HCT116 (cell line): ENCODE measurements around the gene GALNT2. TPM values are rescaled to one million over a fixed set of nuclear protein-coding genes. Genes with fewer than 3 reads are reported as not detected.

Experiments used
- ATAC-seq: fragments of 200-7000 bp; cut with Tn5 transposase; 2 replicates; pipeline ENCODE4 v1.9.1; 2020; ENCODE audit warnings: mild to moderate bottlenecking, moderate library complexity
- BruUV-seq: library from RNA; stranded (reverse); fragments of 400-500 nt; replicated peaks from 2 replicates; lab custom pipeline; 2021; lab: Mats Ljungman, UMichigan
- CTCF ChIA-PET: fragments of 300-600 bp; sonication (Branson Sonifier 250); formaldehyde crosslinking; loops from one replicate; lab custom pipeline; 2021; ENCODE audit warnings: antibody characterized with exemption; lab: Charles Lee
- POLR2A ChIA-PET: fragments of 300-600, 350-600 bp; sonication (Branson Sonifier 250); formaldehyde crosslinking; loops from one replicate; lab custom pipeline; 2021; ENCODE audit warnings: antibody characterized with exemption; lab: Charles Lee
- RAD21 ChIA-PET, 2 experiments: fragments of 300-600 bp; sonication (Branson Sonifier 250); formaldehyde crosslinking; loops; one replicate each; lab custom pipeline; 2023; ENCODE audit warnings: low total read pairs in 2 of 2; ENCODE audit not compliant: uncharacterized antibody in 2 of 2, unreplicated experiment in 2 of 2, low non-redundant PET in 1 of 2; lab: Charles Lee
- DNase-seq: peaks from one replicate; pipeline ENCODE4 v3.0.0-alpha.2; 2010; ENCODE audit warnings: low read depth, low spot score
- H2AFZ ChIP-seq: fragments of 200-600 bp; shearing (Covaris generic), sonication (generic); 2 replicates; pipeline ENCODE4 v1.6.1; 2017; ENCODE audit warnings: low read depth, mixed run types, mixed read lengths, antibody characterized with exemption, low read length; ENCODE audit not compliant: poor library complexity, severe bottlenecking
- H3K27ac ChIP-seq: 2 replicates; pipeline ENCODE4 v1.5.1; 2012; ENCODE audit warnings: low read depth, low read length
- H3K27me3 ChIP-seq: fragments of 200-600 bp; sonication (generic); 2 replicates; pipeline ENCODE4 v1.6.1; 2016; ENCODE audit warnings: mixed run types, low read length, mixed read lengths; ENCODE audit not compliant: insufficient read depth
- H3K36me3 ChIP-seq, 2 experiments: fragments of 200-500 bp in 1 of 2; fragments of 200-600 bp in 1 of 2; sonication (Bioruptor generic) in 1 of 2; sonication (generic) in 1 of 2; 2 replicates each; pipeline versions ENCODE4 v1.5.1 to v1.6.1; 2014 to 2016; ENCODE audit warnings: low read length in 2 of 2, inconsistent platforms in 1 of 2, mixed read lengths in 1 of 2, mixed run types in 1 of 2; ENCODE audit not compliant: insufficient read depth in 2 of 2, control insufficient read depth in 1 of 2
- H3K4me1 ChIP-seq, 2 experiments: fragments of 200-600 bp in 1 of 2; sonication (generic) in 1 of 2; 2 replicates each; pipeline versions ENCODE4 v1.5.1 to v1.6.1; 2012 to 2017; ENCODE audit warnings: low read length in 2 of 2, inconsistent platforms in 1 of 2, mild to moderate bottlenecking in 1 of 2, mixed read lengths in 1 of 2, mixed run types in 1 of 2, moderate library complexity in 1 of 2; ENCODE audit not compliant: insufficient read depth in 2 of 2, control insufficient read depth in 1 of 2
- H3K4me2 ChIP-seq: fragments of 200-600 bp; sonication (generic); 2 replicates; pipeline ENCODE4 v1.6.1; 2017; ENCODE audit warnings: mixed run types, low read length, mixed read lengths
- H3K4me3 ChIP-seq, 2 experiments: fragments of 200-600 bp in 1 of 2; sonication (generic) in 1 of 2; replicated peaks in 1 of 2; 2 replicates each; pipeline ENCODE4 v1.5.1; 2011 to 2016; ENCODE audit warnings: low read length in 2 of 2, control low read depth in 1 of 2, low read depth in 1 of 2, mild to moderate bottlenecking in 1 of 2, mixed read lengths in 1 of 2, mixed run types in 1 of 2
- H3K79me2 ChIP-seq: fragments of 200-600 bp; sonication (generic); 2 replicates; pipeline ENCODE4 v1.6.1; 2017; ENCODE audit warnings: mild to moderate bottlenecking, mixed run types, low read length, moderate library complexity, mixed read lengths; ENCODE audit not compliant: insufficient read depth
- H3K9ac ChIP-seq: fragments of 200-600 bp; sonication (generic); 2 replicates; pipeline ENCODE4 v1.6.1; 2016; ENCODE audit warnings: low read length, mixed read lengths
- H3K9me2 ChIP-seq: fragments of 200-600 bp; sonication (generic), shearing (Covaris generic); 2 replicates; pipeline ENCODE4 v1.6.1; 2017; ENCODE audit warnings: mixed run types, mild to moderate bottlenecking, moderate library complexity; ENCODE audit not compliant: insufficient read depth
- H3K9me3 ChIP-seq, 2 experiments: fragments of 200-500 bp in 1 of 2; fragments of 200-600 bp in 1 of 2; sonication (Bioruptor generic) in 1 of 2; sonication (generic) in 1 of 2; 2 replicates each; pipeline ENCODE4 v1.6.1; 2014 to 2017; ENCODE audit warnings: low read length in 2 of 2, mixed read lengths in 2 of 2, inconsistent platforms in 1 of 2, low read depth in 1 of 2, mild to moderate bottlenecking in 1 of 2, mixed run types in 1 of 2, moderate library complexity in 1 of 2; ENCODE audit not compliant: control insufficient read depth in 1 of 2, insufficient read depth in 1 of 2
- H4K20me1 ChIP-seq: fragments of 200-600 bp; sonication (generic), shearing (Covaris generic); 2 replicates; pipeline ENCODE4 v1.6.1; 2017; ENCODE audit warnings: mixed run types, mild to moderate bottlenecking, moderate library complexity; ENCODE audit not compliant: insufficient read depth
- CEBPB ChIP-seq: IDR thresholded peaks from 2 replicates; pipeline ENCODE4 v1.6.1; 2012; ENCODE audit warnings: low read depth
- CTCF ChIP-seq, 3 experiments: fragments of 200-600 bp in 1 of 3; sonication (generic) in 1 of 3; IDR thresholded peaks in 2 of 3; conservative IDR thresholded peaks in 1 of 3; 2 replicates each; pipeline ENCODE4 v1.5.1; 2012 to 2017; ENCODE audit warnings: low read depth in 2 of 3, low read length in 2 of 3, antibody characterized with exemption in 1 of 3, borderline replicate concordance in 1 of 3, control low read depth in 1 of 3, mild to moderate bottlenecking in 1 of 3, mixed read lengths in 1 of 3, mixed run types in 1 of 3, moderate library complexity in 1 of 3; ENCODE audit not compliant: insufficient read depth in 1 of 3
- EGR1 ChIP-seq: IDR thresholded peaks from 2 replicates; pipeline ENCODE4 v1.6.1; 2012; ENCODE audit warnings: low read depth
- EZH2phosphoT487 ChIP-seq: fragments of 200-600 bp; IDR thresholded peaks from 2 replicates; pipeline ENCODE4 v1.6.1; 2018; ENCODE audit warnings: antibody characterized with exemption, borderline replicate concordance
- FOSL1 ChIP-seq: IDR thresholded peaks from 2 replicates; pipeline ENCODE4 v1.6.1; 2012; ENCODE audit warnings: low read depth
- SIN3A ChIP-seq: IDR thresholded peaks from 2 replicates; pipeline ENCODE4 v1.6.1; 2012; ENCODE audit warnings: low read depth
- TCF7L2 ChIP-seq: IDR thresholded peaks from 2 replicates; pipeline ENCODE4 v1.7.0; 2011; ENCODE audit warnings: borderline replicate concordance, inconsistent platforms; ENCODE audit not compliant: insufficient read depth, insufficient read length; ENCODE audit errors: extremely low read depth
- YY1 ChIP-seq: IDR thresholded peaks from 2 replicates; pipeline ENCODE4 v1.6.1; 2011; ENCODE audit warnings: low read length, low read depth, moderate library complexity, mild to moderate bottlenecking; ENCODE audit not compliant: insufficient replicate concordance; ENCODE audit errors: extremely low read depth
- ZBTB33 ChIP-seq: IDR thresholded peaks from 2 replicates; pipeline ENCODE4 v1.6.1; 2011; ENCODE audit warnings: mild to moderate bottlenecking, low read length, moderate library complexity; ENCODE audit not compliant: insufficient replicate concordance; ENCODE audit errors: extremely low read depth
- ZFX ChIP-seq: fragments of 450-650 bp; IDR thresholded peaks from 2 replicates; pipeline ENCODE4 v1.6.1; 2017
- intact Hi-C: fragments of 100-400 bp; cut with micrococcal nuclease; formaldehyde crosslinking; loops from 2 replicates; pipeline ENCODE4 v1.10.0; 2022
- total RNA-seq: library from RNA; stranded (reverse); gene quantifications from one replicate; pipeline ENCODE4 v1.2.1, GENCODE V29; 2021; ENCODE audit not compliant: unreplicated experiment

Gene GALNT2
- total RNA-seq, 1 experiment from 2014 or later, result 40.8 TPM

GRCh38 chr1:230048922-230049321 lies 18.1 kb upstream of the GALNT2 start:
- Histone ChIP-seq H3K27me3 (peaks cover 9% of the 10 kb centered on the region), H3K9ac (no peak overlapping the region), H3K36me3 (no peaks in the 10 kb centered on the region), H3K27ac (no peak overlapping the region), H3K4me3 (no peak overlapping the region), H3K4me1 (peaks cover 0 to 8% of the 10 kb centered on the region in 2 experiments; a peak in 2 of 4 replicates), H3K79me2 (no peaks in the 10 kb centered on the region), H3K9me2 (no peaks in the 10 kb centered on the region), H2AFZ (no peak overlapping the region), H3K4me2 (no peak overlapping the region), H3K9me3 (no peaks in the 10 kb centered on the region), H4K20me1 (no peaks in the 10 kb centered on the region)
- RAD21 ChIA-PET, result no interaction called here
- intact Hi-C loops, result no loop called here
- TF ChIP-seq YY1 (no peak), CEBPB (no peak), TCF7L2 (no peak), EGR1 (no peak), EZH2phosphoT487 (no peak), CTCF (IDR thresholded peaks at IDR 0.05 in 2 of 3, conservative IDR thresholded peaks at IDR 0.05 in 1 of 3; ENCODE audit: borderline replicate concordance in 1 of 3, insufficient read depth in 1 of 3, low read depth in 2 of 3, low read length in 2 of 3) (no peak), FOSL1 (no peak), SIN3A (no peak), ZBTB33 (no peak), ZFX (no peak)
- POLR2A ChIA-PET, result no interaction called here
- no TSS peak for BruUV-seq
- ATAC-seq (no peak), DNase-seq (no peak)
- CTCF ChIA-PET, result no interaction called here
